HG02642 (cell line): ENCODE data around the gene SIPA1L2.

Source experiments
- ATAC-seq: cut with Tn5 transposase; IDR thresholded peaks from one replicate; pipeline ENCODE4 v1.9.1; 2021; ENCODE audit warnings: mild to moderate bottlenecking; ENCODE audit not compliant: unreplicated experiment, poor library complexity

Gene SIPA1L2

GRCh38 chr1:232650845-232651244 lies 20.9 kb upstream of the SIPA1L2 start:
- no peak for ATAC-seq

GRCh38 chr1:232650418-232650817 lies 20.5 kb upstream of the SIPA1L2 start:
- ATAC-seq, result no peak

- no peak for ATAC-seq
These were observed 18.4 kb upstream of the SIPA1L2 start for GRCh38 chr1:232648316-232648715.

GRCh38 chr1:232644209-232644608 lies 14.3 kb upstream of the SIPA1L2 start:
- no peak for ATAC-seq

GRCh38 chr1:232643251-232643650 lies 13.3 kb upstream of the SIPA1L2 start:
- ATAC-seq, result no peak

- ATAC-seq, result no peak
These were observed 11.6 kb upstream of the SIPA1L2 start for GRCh38 chr1:232641507-232641906.

GRCh38 chr1:232636799-232637198 lies 6.9 kb upstream of the SIPA1L2 start:
- ATAC-seq, result no peak

- peak; percentile 65 for ATAC-seq
These were observed 5.9 kb upstream of the SIPA1L2 start for GRCh38 chr1:232635778-232636356.

GRCh38 chr1:232635279-232635678 lies 5.3 kb upstream of the SIPA1L2 start:
- no peak for ATAC-seq

- no peak for ATAC-seq
These were observed 4.2 kb upstream of the SIPA1L2 start for GRCh38 chr1:232634096-232634495.

- no peak for ATAC-seq
These were observed 912 bp upstream of the SIPA1L2 start for GRCh38 chr1:232630894-232631195.

GRCh38 chr1:232629250-232630046 lies 485 bp downstream of the SIPA1L2 start:
- ATAC-seq, result peak; percentile 59

GRCh38 chr1:232628335-232629249 lies 1.3 kb downstream of the SIPA1L2 start:
- ATAC-seq, result no peak

GRCh38 chr1:232627645-232628334 lies 2.1 kb downstream of the SIPA1L2 start:
- ATAC-seq, result no peak

GRCh38 chr1:232627171-232627570 lies 2.8 kb downstream of the SIPA1L2 start:
- no peak for ATAC-seq

GRCh38 chr1:232626452-232626851 lies 3.5 kb downstream of the SIPA1L2 start:
- ATAC-seq, result no peak

GRCh38 chr1:232625319-232625868 lies 4.5 kb downstream of the SIPA1L2 start:
- ATAC-seq, result no peak

GRCh38 chr1:232624546-232625281 lies 5.2 kb downstream of the SIPA1L2 start:
- ATAC-seq, result no peak

- no peak for ATAC-seq
These were observed 7.0 kb downstream of the SIPA1L2 start for GRCh38 chr1:232622981-232623380.

GRCh38 chr1:232622378-232622777 lies 7.6 kb downstream of the SIPA1L2 start:
- ATAC-seq, result no peak
